ENCODE data around the gene PDPN. TPM values are rescaled to one million over a fixed set of nuclear protein-coding genes. Genes with fewer than 3 reads are reported as not detected.

PDPN gene
- total RNA-seq, 4 donors from 2014 or later = 3.9 to 21.4 (median 14.3) TPM

GRCh38 chr1:13624526-13624925 lies 40.9 kb downstream of the PDPN start:
- TF ChIP-seq POLR2A (IDR thresholded peaks at IDR 0.05) (no peak), CTCF (IDR thresholded peaks at IDR 0.05) (no peak)
- intact Hi-C loops (cut with DNase I) = no loop called here
- 88 to 91% methylated on average over 6 of the region's 6 CpGs for WGBS, 2 donors
- H3K4me1 ChIP-seq = no peaks in the 10 kb centered on the region
- H3K9me3 ChIP-seq = no peaks in the 10 kb centered on the region
- H3K4me3 ChIP-seq (replicated peaks in 1 of 3) = no peak overlapping the region
- no peaks in the 10 kb centered on the region for H3K36me3 ChIP-seq
- no peak overlapping the region for H3K27ac ChIP-seq
- DNase-seq = no peak
- no peaks in the 10 kb centered on the region for H3K27me3 ChIP-seq

GRCh38 chr1:13627127-13627526 lies 43.5 kb downstream of the PDPN start:
- Histone ChIP-seq H3K4me1 (no peaks in the 10 kb centered on the region), H3K36me3 (no peaks in the 10 kb centered on the region), H3K9me3 (no peaks in the 10 kb centered on the region), H3K27ac (no peak overlapping the region), H3K4me3 (replicated peaks in 1 of 3) (no peak overlapping the region), H3K27me3 (no peaks in the 10 kb centered on the region)
- intact Hi-C loops (cut with DNase I) = no loop called here
- TF ChIP-seq CTCF (IDR thresholded peaks at IDR 0.05) = no peak
- TF ChIP-seq POLR2A (IDR thresholded peaks at IDR 0.05) = no peak
- no peak for DNase-seq

GRCh38 chr1:13628218-13628617 lies 44.6 kb downstream of the PDPN start:
- intact Hi-C loops (cut with DNase I) = no loop called here
- no peak for TF ChIP-seq CTCF (IDR thresholded peaks at IDR 0.05)
- TF ChIP-seq POLR2A (IDR thresholded peaks at IDR 0.05) = no peak
- no peaks in the 10 kb centered on the region for H3K36me3 ChIP-seq
- no peaks in the 10 kb centered on the region for H3K4me1 ChIP-seq
- WGBS, 2 donors = 70 to 88% methylated on average over 3 of the region's 3 CpGs
- DNase-seq = no peak
- H3K9me3 ChIP-seq = no peaks in the 10 kb centered on the region
- no peaks in the 10 kb centered on the region for H3K27me3 ChIP-seq
- H3K27ac ChIP-seq = peak overlapping the region in 1 of 3 donors; percentile 4
- H3K4me3 ChIP-seq (replicated peaks in 1 of 3) = no peak overlapping the region

DNA sequence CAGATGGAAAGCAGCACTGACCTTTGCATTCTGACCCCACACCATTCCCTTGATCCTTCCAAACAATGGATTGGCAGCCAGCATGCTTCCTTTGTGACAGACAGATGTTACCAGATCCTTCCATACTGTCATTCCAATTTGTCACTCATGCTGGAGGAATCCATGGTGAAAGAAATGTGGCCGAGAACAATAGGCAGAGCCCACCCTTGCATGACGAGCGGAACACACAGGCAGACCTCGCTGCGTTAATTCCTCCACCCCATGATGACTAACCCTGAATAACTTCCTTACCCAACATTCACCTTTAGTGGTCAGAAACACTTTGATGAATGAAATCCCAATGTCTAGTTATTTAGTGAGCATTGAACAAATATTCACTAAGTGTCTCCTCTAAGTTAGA lies 45.1 kb downstream of the PDPN start:
- no peaks in the 10 kb centered on the region for H3K36me3 ChIP-seq
- no peak overlapping the region for H3K4me3 ChIP-seq (replicated peaks in 1 of 3)
- DNase-seq = peak in 1 of 2 donors; percentile 4
- intact Hi-C loops (cut with DNase I) = no loop called here
- no peaks in the 10 kb centered on the region for H3K9me3 ChIP-seq
- no peaks in the 10 kb centered on the region for H3K27me3 ChIP-seq
- H3K4me1 ChIP-seq = no peaks in the 10 kb centered on the region
- TF ChIP-seq CTCF (IDR thresholded peaks at IDR 0.05) (no peak), POLR2A (IDR thresholded peaks at IDR 0.05) (no peak)
- 81 to 84% methylated on average over 5 of the region's 5 CpGs for WGBS, 2 donors
- H3K27ac ChIP-seq = no peak overlapping the region

- TF ChIP-seq POLR2A (IDR thresholded peaks at IDR 0.05) = no peak
- TF ChIP-seq CTCF (IDR thresholded peaks at IDR 0.05) = no peak
Observed at GRCh38 chr1:13642306-13643004, 58.8 kb downstream of the PDPN start.

More at GRCh38 chr1:13642306-13643004, 58.8 kb downstream of the PDPN start:
- Histone ChIP-seq H3K9me3 (no peaks in the 10 kb centered on the region), H3K4me1 (no peaks in the 10 kb centered on the region), H3K27me3 (no peaks in the 10 kb centered on the region), H3K4me3 (replicated peaks in 1 of 3) (no peak overlapping the region), H3K27ac (no peak overlapping the region), H3K36me3 (no peaks in the 10 kb centered on the region)
- WGBS, 2 donors = 62 to 75% methylated on average over 3 of the region's 3 CpGs
- no peak for DNase-seq
- intact Hi-C loops (cut with DNase I) = no loop called here
